HG03520 (cell line): ENCODE data around the gene C2orf92.

Source experiments
- ATAC-seq: cut with Tn5 transposase; IDR thresholded peaks from one replicate; pipeline ENCODE4 v1.9.1; 2021; ENCODE audit warnings: mild to moderate bottlenecking, moderate library complexity; ENCODE audit not compliant: unreplicated experiment

The C2orf92 gene

DNA sequence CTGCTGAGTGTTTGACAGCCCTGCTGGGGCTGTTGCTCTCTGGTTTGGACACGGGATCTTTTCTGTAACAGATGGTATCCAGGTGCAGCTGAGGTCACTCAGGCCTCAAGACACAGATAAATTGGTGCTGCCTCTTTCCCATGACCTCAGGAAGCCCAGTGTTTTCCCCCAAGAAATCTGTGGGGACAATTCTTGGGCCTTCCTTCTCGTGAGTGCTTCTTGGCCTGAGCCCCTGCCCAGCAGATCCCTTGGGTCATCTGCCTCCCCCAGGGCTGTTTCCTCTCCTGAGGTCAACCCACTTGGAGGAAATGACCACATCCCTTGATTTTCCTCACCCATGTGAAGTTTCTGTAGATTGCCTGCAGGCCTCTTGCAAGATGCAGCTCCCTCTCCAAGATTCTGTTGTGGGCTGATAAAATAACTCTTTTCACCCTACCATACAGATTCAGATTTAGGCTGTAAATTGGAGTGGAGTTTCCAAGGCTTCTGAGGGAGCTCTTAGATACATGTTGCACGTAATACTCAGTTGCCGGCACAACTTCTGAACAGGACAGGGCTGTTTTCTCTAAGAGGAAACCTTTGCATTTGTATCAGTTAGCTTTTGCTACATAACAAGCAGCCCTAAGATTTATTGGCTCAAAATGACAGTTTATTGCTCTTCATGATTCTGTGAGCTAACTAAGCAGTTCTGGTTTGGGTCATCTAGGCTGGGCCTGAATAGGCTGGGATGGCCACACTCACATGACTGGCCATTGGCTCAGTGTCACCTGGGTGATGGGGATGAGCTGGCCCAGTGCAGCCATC is 57.0 kb downstream of the C2orf92 start:
- no peak for ATAC-seq

DNA sequence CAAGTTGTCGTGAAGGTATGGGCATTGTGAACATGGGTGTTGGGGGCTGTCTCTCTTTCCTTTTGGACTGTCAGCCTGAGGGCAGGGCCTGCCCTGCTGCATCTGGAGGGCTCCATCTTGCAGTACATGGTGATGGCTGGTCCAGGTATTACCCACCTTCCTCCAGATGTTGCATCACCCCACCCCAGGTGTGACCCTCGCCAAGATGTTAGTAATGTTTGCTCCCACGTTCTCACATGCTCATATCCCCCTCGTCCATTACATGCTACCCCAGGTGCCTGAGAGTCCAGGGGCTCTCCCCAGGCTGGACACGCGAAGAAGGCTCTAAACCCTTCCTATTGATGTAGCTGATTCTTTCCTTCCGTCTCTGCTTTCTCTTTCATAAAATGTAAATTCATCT is 57.8 kb downstream of the C2orf92 start:
- no peak for ATAC-seq

DNA sequence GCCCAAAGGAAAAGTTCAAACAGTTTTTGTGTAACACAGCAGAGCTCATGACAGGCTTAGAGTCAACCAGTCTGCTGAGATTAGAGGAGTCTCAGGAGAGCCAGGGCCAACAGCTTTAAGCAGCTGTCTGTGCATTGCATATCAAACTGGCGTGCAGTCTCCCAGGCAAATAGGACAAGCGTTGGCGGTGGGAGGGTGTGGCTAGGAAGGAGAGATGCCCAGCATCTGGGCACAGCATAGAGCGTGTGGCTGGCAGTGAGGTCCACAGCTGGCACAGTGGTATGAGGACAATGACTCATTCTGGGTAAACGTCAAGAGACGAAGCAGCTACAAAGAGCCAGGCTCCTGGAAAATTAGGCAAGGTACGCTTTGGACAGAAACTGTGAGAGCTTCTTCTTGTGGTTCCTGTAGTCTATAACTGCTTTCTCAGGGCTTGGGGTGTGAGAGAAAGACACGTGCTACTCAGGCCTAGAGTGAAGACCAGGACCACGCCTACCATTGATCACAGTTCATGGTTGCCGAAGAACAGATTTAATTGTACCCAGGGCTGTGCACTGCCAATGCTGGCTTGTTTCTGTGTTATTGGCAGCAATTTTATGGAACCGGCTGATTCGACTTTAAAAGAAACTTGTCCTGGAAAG is 58.7 kb downstream of the C2orf92 start:
- no peak for ATAC-seq

DNA sequence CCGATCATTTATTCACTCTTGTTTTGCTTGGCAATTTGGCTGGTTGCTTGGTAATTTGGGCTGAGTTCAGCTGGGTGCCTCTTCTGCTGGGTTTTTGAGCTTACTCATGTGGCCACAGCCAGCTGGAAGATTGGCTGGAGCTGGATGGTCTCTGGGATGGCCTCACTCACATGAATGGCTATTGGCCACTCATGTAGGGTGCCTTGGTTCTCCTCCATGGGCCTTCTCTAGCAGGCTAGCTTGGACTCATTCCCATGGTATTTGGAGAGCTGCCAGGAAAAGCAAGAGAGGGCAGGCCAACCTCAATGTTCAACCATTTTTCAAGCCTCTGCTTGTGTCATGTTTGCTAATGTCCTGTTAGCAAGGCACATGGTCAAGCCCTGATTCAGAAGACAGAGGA is 60.7 kb downstream of the C2orf92 start:
- ATAC-seq = no peak

DNA sequence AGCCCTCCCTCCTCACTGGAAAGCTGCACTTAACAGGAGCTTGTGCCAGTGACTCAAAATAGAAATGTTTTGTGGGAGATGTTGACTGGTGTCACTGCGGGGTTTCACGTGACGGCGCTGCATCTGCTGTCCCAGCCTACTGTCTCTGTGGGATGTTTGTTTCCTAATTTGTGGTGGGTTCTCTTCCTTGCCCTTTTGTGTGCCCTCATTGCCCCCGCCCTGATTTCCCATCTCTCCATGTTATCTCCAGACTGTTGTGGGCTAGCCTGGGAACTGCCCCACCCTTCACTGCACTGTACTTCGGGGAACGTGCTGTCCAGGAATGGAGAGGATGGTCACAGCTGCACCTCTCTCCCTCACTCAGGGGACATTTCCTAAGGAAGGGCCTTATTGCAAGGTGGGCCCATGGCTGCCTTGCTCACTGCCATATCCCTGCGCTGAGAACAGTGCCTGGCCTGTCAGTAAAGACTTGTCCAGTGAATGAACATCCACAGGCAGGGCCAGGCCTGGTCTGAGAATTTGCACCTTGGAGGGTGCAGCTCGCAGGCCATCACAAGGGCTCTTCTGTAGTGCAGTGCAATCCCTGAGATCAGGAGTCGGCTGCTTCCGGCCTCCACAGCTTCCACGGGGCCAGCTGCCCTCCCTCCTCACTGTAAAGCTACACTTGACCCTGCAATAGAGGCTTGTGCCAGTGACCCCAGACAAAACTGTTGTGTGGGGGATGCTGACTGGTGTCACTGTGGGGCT is 61.9 kb downstream of the C2orf92 start:
- ATAC-seq = no peak

DNA sequence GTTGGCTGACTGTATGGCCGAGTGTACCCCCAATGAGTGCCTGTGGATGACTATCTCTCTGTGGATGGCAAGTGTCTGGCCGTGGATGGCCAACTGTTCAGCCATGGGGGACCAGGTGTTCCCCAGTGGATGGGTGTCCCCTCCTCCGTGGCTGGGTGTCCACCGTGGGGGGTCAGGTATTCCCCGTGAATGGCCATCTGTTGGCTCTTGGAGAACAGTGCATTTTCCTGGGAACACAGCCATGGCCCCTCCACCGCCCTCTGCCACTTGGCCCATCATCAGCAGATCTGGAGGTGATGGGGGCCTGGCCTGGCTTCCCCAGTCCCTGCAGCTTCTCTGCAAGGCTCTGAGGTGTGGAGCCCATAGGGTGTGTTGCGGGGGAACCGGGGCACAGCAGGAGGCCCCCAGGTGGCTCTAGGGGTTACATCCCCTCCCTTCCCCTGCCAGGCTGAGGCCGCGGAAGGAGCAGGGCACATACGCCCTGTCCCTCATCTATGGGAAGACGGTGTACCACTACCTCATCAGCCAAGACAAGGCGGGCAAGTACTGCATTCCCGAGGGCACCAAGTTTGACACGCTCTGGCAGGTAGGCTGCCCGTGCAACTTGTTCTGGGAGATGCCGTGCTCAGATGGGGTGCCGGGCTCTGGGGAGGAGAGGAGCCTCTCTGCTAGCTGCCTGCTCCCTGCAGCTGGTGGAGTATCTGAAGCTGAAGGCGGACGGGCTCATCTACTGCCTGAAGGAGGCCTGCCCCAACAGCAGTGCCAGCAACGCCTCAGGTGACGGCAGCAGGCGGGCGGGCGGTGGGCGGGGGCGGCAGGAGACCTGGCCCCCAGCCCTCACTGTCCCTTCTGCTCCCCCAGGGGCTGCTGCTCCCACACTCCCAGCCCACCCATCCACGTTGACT is 63.2 kb downstream of the C2orf92 start:
- no peak for ATAC-seq

DNA sequence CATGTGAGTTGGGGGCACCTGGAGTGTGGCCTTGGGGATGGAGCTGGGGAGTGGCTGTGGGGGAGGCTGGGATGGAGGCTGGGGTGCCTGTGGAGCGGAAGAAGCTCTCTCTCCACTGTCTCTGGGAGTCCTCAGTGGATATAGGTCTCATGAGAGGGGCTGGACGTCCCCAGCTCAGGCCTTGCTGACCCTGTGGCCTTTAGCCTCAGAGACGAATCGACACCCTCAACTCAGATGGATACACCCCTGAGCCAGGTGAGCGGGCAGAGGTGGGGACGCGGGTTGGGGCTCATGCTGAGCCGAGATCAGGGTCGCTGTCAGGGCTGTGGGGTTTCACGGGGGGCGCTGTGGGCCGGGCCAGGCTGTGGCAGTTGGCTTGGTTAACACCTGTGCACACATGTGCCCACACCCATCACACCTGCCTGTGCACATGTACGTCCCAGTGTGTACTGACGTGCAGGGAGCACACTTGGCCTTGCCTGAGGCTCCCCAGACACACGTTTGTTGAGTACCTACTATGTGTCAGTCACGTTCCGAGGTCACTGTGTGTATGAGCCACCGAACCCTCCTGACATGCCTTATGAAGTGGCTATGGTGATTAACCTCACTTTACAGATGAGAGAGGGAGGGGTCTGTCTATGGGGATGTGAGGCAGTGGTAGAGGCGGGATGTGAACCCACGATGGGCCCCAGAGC is 64.0 kb downstream of the C2orf92 start:
- ATAC-seq = no peak

DNA sequence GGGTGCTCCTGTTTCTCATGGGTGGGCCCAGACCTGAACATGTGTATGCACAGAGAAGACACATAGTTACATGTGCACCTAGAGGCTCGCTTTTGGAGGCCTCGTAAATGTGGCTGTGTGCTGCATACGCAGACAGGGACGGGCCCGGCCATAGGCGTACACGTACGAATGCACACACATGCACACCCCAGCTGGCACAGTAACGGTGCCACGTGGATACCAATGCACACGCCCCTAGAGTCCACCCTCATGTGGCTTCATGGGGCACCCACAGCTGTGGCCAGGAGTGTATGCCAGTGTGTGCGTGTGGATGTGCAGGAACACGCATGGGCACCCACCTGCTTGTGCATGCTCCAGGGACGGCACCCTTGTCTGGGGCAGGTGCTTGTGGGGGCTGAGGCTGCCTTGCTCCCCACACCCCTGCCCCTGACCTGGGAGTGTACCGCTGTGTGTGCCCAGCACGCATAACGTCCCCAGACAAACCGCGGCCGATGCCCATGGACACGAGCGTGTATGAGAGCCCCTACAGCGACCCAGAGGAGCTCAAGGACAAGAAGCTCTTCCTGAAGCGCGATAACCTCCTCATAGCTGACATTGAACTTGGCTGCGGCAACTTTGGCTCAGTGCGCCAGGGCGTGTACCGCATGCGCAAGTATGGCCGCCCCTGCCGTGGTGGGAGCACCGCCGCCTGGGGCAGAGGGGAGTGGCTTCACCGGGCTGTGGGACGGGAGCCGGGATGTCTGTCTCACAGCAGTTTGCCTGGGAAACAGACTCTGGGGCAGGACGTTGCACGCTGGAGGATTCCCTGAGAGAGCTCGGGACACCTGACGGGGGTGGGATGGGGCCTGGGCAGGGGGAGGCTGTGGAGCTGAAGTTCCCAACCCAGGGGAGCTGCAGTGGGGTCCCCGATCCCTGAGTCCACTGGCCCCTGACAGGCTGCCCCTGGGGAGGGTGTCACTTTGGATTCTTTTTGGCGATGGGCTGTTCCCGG is 64.8 kb downstream of the C2orf92 start:
- no peak for ATAC-seq

DNA sequence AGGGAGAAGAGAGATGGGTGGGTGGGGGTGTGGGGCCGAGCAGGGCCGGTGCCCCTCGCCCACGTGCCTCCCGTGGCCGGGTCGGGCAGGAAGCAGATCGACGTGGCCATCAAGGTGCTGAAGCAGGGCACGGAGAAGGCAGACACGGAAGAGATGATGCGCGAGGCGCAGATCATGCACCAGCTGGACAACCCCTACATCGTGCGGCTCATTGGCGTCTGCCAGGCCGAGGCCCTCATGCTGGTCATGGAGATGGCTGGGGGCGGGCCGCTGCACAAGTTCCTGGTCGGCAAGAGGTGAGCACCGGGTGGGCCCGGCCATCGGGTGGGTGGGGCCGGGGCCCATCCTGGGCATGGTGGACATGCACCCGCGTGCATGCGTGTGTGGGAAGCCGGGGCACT is 65.6 kb downstream of the C2orf92 start:
- ATAC-seq = no peak

DNA sequence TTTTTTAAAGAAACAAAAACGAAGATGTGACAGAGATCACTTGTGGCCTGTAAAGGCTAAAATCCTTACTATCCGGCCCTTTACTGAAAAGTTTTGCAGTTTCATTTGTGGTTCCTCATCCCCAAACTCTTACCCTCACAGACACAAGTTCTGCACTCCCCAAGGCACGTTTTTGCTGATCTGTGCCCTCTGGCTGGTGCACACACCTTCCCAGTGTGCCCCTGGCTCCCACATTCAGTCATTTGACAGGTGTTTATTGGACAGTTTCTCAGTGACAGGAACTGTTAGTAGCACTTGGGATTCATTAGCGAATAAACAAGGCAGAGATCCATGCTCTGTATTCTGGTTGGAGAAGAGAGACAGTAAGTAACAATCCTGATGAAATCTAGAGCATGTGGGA is 66.7 kb downstream of the C2orf92 start:
- no peak for ATAC-seq

DNA sequence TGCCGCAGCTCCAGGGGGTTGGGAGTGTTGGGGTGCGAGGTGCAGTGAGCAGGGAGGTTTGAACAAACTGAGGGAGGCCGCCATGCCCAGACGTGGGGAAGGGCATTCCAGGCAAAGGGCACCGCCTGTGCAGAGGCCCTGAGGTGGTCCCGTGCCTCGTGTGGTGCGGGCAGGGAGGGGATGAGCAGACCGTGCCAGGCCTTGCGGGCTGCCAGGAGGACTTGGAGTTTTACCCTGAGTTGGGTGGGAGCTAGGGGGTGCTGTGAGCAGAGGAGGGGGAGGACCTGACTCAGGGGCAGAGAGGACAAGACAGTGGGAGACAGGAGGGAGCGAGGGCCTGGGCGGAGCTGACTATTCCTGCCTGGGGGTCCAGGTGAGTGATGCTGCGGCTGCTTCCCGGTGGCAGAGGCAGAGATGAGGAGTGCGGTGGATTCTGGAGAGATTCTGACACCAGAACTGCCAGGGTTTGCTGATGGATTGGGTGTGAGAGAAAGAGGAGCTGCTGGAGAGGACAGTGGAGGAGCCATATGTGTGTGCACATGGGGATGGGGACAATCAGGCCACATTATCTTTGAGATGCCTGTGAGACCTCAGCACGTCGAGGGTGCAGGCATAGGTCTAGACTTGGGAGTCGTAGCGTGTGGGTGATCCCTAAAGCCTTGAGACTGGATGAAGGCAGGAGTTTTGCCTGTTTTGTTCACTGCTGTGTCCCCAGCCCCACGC is 67.3 kb downstream of the C2orf92 start:
- ATAC-seq = no peak

DNA sequence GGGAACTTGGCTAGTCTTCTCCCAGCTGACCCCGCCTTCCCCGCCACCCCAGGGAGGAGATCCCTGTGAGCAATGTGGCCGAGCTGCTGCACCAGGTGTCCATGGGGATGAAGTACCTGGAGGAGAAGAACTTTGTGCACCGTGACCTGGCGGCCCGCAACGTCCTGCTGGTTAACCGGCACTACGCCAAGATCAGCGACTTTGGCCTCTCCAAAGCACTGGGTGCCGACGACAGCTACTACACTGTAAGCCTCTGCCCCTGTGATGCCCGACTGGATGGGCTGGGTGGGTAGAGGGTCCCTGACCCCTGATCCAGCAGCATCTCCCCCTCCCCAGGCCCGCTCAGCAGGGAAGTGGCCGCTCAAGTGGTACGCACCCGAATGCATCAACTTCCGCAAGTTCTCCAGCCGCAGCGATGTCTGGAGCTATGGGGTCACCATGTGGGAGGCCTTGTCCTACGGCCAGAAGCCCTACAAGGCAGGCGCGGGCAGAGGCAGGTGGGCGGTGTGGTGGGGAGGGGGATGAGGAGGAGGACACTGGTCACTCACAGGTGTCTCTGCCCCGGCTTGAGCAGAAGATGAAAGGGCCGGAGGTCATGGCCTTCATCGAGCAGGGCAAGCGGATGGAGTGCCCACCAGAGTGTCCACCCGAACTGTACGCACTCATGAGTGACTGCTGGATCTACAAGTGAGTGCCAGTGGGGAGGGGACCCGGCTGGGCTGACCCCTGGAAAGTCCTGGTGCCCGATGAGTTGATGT is 68.1 kb downstream of the C2orf92 start:
- no peak for ATAC-seq

DNA sequence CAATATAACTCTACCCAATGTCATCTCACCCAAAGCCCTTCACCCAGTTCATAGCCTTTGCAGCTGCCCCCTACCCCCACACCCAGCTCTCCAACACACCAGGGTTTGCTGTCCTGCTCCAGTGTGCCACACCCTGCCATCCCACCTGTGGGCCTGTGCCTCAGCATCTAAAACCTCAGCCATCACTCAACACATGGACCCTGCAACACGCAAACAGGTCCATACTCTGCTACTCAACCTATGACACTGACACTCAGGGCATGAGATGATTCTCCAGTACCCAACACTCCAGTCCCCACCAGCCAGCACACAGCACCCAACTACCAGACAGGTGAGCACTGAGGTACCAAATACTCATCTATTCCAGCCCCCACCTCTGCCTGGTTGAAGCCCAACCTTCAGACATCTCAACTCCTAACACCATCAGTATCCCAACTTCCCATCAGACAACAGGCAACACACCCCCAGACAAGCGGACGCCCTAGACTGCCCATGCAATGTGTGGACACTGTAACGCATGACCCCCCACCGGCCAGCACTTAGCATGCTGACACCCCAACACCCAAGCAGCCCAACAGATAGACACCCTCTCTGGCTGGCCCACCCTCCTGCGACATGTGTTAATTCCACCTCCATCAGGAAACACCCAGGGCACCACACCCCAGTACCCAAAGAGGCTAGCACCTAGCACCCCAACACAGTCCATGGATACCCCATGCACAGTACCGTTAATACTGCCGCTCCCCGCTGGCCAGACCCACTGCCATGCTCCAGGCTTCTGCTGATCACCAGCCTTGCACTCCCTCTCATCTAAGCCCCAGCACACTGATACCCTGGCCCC is 68.9 kb downstream of the C2orf92 start:
- no peak for ATAC-seq

DNA sequence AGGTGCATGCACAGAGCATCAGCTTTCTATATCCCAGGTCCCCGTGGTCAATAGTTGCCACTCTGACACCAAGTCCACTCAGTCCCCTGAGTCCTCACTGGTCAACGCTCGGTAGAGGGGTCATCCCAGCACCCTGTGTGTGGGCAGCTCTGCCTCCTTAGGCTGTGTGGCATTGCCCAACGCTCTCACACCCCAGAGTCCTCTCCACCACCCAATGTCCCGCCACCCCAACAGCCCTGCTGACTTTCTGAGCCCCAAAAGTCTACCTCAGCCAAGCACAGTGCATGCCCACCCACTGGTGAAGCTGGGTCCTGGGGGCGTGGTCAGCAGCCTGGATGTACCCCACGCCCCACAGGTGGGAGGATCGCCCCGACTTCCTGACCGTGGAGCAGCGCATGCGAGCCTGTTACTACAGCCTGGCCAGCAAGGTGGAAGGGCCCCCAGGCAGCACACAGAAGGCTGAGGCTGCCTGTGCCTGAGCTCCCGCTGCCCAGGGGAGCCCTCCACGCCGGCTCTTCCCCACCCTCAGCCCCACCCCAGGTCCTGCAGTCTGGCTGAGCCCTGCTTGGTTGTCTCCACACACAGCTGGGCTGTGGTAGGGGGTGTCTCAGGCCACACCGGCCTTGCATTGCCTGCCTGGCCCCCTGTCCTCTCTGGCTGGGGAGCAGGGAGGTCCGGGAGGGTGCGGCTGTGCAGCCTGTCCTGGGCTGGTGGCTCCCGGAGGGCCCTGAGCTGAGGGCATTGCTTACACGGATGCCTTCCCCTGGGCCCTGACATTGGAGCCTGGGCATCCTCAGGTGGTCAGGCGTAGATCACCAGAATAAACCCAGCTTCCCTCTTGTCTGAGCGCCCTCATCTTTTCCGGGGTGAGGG is 69.7 kb downstream of the C2orf92 start:
- no peak for ATAC-seq

DNA sequence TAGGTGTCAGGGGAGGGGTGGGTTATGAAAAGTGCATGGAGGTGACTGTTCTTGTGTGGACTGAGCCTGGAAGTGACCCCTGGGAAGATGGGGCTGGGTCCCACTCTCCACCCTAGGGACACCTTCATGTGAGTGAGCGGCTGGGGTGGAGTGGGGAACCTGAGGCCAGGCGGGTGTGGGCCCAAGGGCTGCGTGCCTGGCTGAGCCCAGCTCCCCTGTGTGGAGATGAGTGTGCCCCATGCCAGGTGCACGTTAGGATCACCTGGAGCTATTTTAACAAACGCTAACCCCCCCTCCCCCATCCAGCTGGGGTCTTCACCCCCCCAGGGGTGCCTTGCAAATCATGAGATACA is 70.4 kb downstream of the C2orf92 start:
- ATAC-seq = no peak

DNA sequence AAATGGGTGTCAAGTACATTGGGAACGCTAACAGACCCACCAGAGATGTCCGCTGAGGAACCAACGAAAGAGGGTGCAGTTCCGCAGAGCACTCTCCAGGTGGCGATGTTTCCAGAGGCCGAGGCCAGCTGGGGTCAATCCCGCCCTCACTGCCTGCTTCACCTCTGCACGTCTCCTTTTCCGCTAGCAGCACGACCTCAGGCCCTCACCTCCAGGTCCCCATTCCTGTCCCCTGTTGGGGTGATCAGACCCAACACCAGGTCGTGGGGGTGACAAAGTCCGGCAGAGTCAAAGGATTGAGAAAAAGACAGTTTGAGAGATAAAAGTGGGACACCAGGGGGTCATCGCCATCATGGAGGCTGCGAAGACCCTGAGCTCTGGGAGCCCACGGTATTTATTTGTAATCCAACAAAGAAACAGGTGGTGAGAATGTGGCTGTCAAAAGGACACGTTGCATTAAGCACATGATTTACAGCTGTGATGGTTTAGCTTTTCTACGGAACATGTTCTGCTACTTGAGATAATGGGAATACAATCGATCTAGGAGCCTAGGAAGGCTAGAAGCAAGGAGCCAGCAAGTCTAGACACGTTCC is 71.2 kb downstream of the C2orf92 start:
- ATAC-seq = no peak
